BE2C (cell line): ENCODE data around the gene CREG2.

Experiments
- DNase-seq: peaks from one replicate; pipeline ENCODE4 v3.0.0-alpha.2; 2020
- H3K27me3 ChIP-seq: fragments of 250-450 bp; sonication (Bioruptor Pico); 2 replicates; pipeline ENCODE4 v1.5.1; 2020; ENCODE audit warnings: mild to moderate bottlenecking
- H3K36me3 ChIP-seq: fragments of 250-450 bp; sonication (Bioruptor Pico); 2 replicates; pipeline ENCODE4 v1.5.1; 2020; ENCODE audit warnings: mild to moderate bottlenecking
- H3K4me1 ChIP-seq: fragments of 250-450 bp; sonication (Bioruptor Pico); 2 replicates; pipeline ENCODE4 v1.5.1; 2020
- H3K4me3 ChIP-seq: 2 replicates; pipeline ENCODE4 v1.5.1; 2011; ENCODE audit warnings: low read depth, low read length
- H3K9me3 ChIP-seq: fragments of 250-450 bp; sonication (Bioruptor Pico); 2 replicates; pipeline ENCODE4 v1.5.1; 2020
- CTCF ChIP-seq: IDR thresholded peaks from 2 replicates; pipeline ENCODE4 v1.5.1; 2012; ENCODE audit warnings: mild to moderate bottlenecking, low read depth, low read length

The CREG2 gene

GRCh38 chr2:101332885-101333766, 54.2 kb downstream of the CREG2 start:
- Histone ChIP-seq H3K4me1 (no peaks in the 10 kb centered on the region), H3K36me3 (no peaks in the 10 kb centered on the region), H3K9me3 (no peaks in the 10 kb centered on the region), H3K27me3 (no peaks in the 10 kb centered on the region), H3K4me3 (no peak overlapping the region)
- TF ChIP-seq CTCF = no peak
- no peak for DNase-seq

- Histone ChIP-seq H3K9me3 (no peaks in the 10 kb centered on the region), H3K36me3 (no peaks in the 10 kb centered on the region), H3K27me3 (no peaks in the 10 kb centered on the region), H3K4me1 (no peaks in the 10 kb centered on the region), H3K4me3 (no peak overlapping the region)
- DNase-seq = no peak
- no peak for TF ChIP-seq CTCF
Measured at GRCh38 chr2:101331202-101331601, 56.1 kb downstream of the CREG2 start.

- Histone ChIP-seq H3K27me3 (no peaks in the 10 kb centered on the region), H3K4me3 (no peak overlapping the region), H3K36me3 (no peaks in the 10 kb centered on the region), H3K4me1 (no peaks in the 10 kb centered on the region), H3K9me3 (no peaks in the 10 kb centered on the region)
- no peak for DNase-seq
- TF ChIP-seq CTCF = no peak
Measured at GRCh38 chr2:101330253-101330933, 56.9 kb downstream of the CREG2 start.

- no peak for TF ChIP-seq CTCF
- no peak for DNase-seq
- H3K4me3 ChIP-seq = no peak overlapping the region
- H3K36me3 ChIP-seq = no peaks in the 10 kb centered on the region
- no peaks in the 10 kb centered on the region for H3K9me3 ChIP-seq
- H3K27me3 ChIP-seq = no peaks in the 10 kb centered on the region
- no peaks in the 10 kb centered on the region for H3K4me1 ChIP-seq
Measured at GRCh38 chr2:101329026-101329425, 58.3 kb downstream of the CREG2 start.

GRCh38 chr2:101328474-101329007, 58.8 kb downstream of the CREG2 start:
- TF ChIP-seq CTCF = no peak
- Histone ChIP-seq H3K4me3 (no peak overlapping the region), H3K36me3 (no peaks in the 10 kb centered on the region), H3K4me1 (no peaks in the 10 kb centered on the region), H3K27me3 (no peaks in the 10 kb centered on the region), H3K9me3 (no peaks in the 10 kb centered on the region)
- no peak for DNase-seq

GRCh38 chr2:101327863-101328394, 59.4 kb downstream of the CREG2 start:
- no peaks in the 10 kb centered on the region for H3K36me3 ChIP-seq
- no peaks in the 10 kb centered on the region for H3K27me3 ChIP-seq
- no peak for DNase-seq
- H3K9me3 ChIP-seq = no peaks in the 10 kb centered on the region
- no peak overlapping the region for H3K4me3 ChIP-seq
- no peak for TF ChIP-seq CTCF
- no peaks in the 10 kb centered on the region for H3K4me1 ChIP-seq
